ENCODE data around the gene ARHGEF37.
"Not testable (repeated sequence)": the region's sequence is repeated elsewhere in the genome, so short reads cannot be mapped to it uniquely, and the experiment has no call there.

ARHGEF37 gene

GRCh38 chr5:149581192-149581861, at the start of gene ARHGEF37:
TSS of gene ARHGEF37 (plus strand) at chr5:149581498. CDS start at chr5:149597770, 16,272 bp downstream.
- peak; percentile 53 for DNase-seq (ENCODE audit: low read depth, low spot score)

- no peak for DNase-seq (ENCODE audit: low read depth, low spot score)
These were observed 48.9 kb upstream of the ARHGEF37 start for GRCh38 chr5:149532413-149532812.

GRCh38 chr5:149535787-149536186, 45.5 kb upstream of the ARHGEF37 start:
- not testable (repeated sequence) for DNase-seq (ENCODE audit: low read depth, low spot score)

- DNase-seq (ENCODE audit: low read depth, low spot score), result no peak
These were observed 43.8 kb upstream of the ARHGEF37 start for GRCh38 chr5:149537374-149537975.

- no peak for DNase-seq (ENCODE audit: low read depth, low spot score)
These were observed 41.2 kb upstream of the ARHGEF37 start for GRCh38 chr5:149540089-149540488.

- DNase-seq (ENCODE audit: low read depth, low spot score), result no peak
These were observed 39.4 kb upstream of the ARHGEF37 start for GRCh38 chr5:149541893-149542292.

- DNase-seq (ENCODE audit: low read depth, low spot score), result no peak
These were observed 37.8 kb upstream of the ARHGEF37 start for GRCh38 chr5:149543361-149544027.

GRCh38 chr5:149544028-149544420, 37.3 kb upstream of the ARHGEF37 start:
- DNase-seq (ENCODE audit: low read depth, low spot score), result no peak

- no peak for DNase-seq (ENCODE audit: low read depth, low spot score)
These were observed 36.0 kb upstream of the ARHGEF37 start for GRCh38 chr5:149545327-149545726.

- DNase-seq (ENCODE audit: low read depth, low spot score), result peak; percentile 61
These were observed 34.3 kb upstream of the ARHGEF37 start for GRCh38 chr5:149546974-149547373.

GRCh38 chr5:149549461-149550267, 31.6 kb upstream of the ARHGEF37 start:
- DNase-seq (ENCODE audit: low read depth, low spot score), result peak; percentile 76

GRCh38 chr5:149550268-149550583, 31.1 kb upstream of the ARHGEF37 start:
- DNase-seq (ENCODE audit: low read depth, low spot score), result no peak

GRCh38 chr5:149550594-149551226, 30.6 kb upstream of the ARHGEF37 start:
- peak; percentile 17 for DNase-seq (ENCODE audit: low read depth, low spot score)

GRCh38 chr5:149551227-149552037, 29.9 kb upstream of the ARHGEF37 start, which contains the start of gene CSNK1A1:
TSS of gene CSNK1A1 (minus strand) at chr5:149551439. CDS start at chr5:149550964, 475 bp downstream.
- peak; percentile 99 for DNase-seq (ENCODE audit: low read depth, low spot score)

- DNase-seq (ENCODE audit: low read depth, low spot score), result no peak
These were observed 29.2 kb upstream of the ARHGEF37 start for GRCh38 chr5:149552038-149552494.

GRCh38 chr5:149552553-149553160, 28.6 kb upstream of the ARHGEF37 start:
- DNase-seq (ENCODE audit: low read depth, low spot score), result peak; percentile 78

- DNase-seq (ENCODE audit: low read depth, low spot score), result no peak
These were observed 21.6 kb upstream of the ARHGEF37 start for GRCh38 chr5:149559706-149560105.

GRCh38 chr5:149561848-149562247, 19.4 kb upstream of the ARHGEF37 start:
- peak; percentile 39 for DNase-seq (ENCODE audit: low read depth, low spot score)

GRCh38 chr5:149563466-149563865, 17.8 kb upstream of the ARHGEF37 start:
- no peak for DNase-seq (ENCODE audit: low read depth, low spot score)

- peak; percentile 54 for DNase-seq (ENCODE audit: low read depth, low spot score)
These were observed 16.7 kb upstream of the ARHGEF37 start for GRCh38 chr5:149564542-149565140.

All from ELF-1 (cell line).